ENCODE results near the gene SLC38A3. TPM values are rescaled to one million over a fixed set of nuclear protein-coding genes. Genes with fewer than 3 reads are reported as not detected.

The SLC38A3 gene
- total and polyA plus RNA-seq, 9 of the 15 experiments (the other 6 are each of a cell fraction or from before 2014, with no cell fraction given), result 0.09 to 0.38 (median 0.16) TPM; not detected in 6

GRCh38 chr3:50219285-50219684 lies 14.2 kb downstream of the SLC38A3 start:
- ATAC-seq (no peak), FAIRE-seq (no peak), DNase-seq (ENCODE audit: extremely low read depth in 1 of 4, low spot score in 3 of 4) (no peak)
- Histone ChIP-seq H3K4me1 (replicated peaks in 1 of 2; ENCODE audit: control insufficient read depth in 2 of 2, insufficient read depth in 2 of 2, low read length in 2 of 2) (peaks cover 0 to 5% of the 10 kb centered on the region in 2 experiments; a peak in 2 of 5 replicates), H3K79me2 (ENCODE audit: control insufficient read depth, insufficient read depth, low read length) (no peaks in the 10 kb centered on the region), H3K27me3 (ENCODE audit: control insufficient read depth in 2 of 2, insufficient read depth in 2 of 2, low read length in 2 of 2) (peaks cover 3 to 31% of the 10 kb centered on the region in 2 experiments; a peak in 3 of 5 replicates), H3K9ac (ENCODE audit: insufficient read depth in 1 of 2, low read depth in 2 of 2, low read length in 2 of 2) (no peak overlapping the region), H3K9me1 (ENCODE audit: control insufficient read depth, insufficient read depth, low read length) (no peaks in the 10 kb centered on the region), H3K4me2 (ENCODE audit: insufficient read depth, low read length) (no peak overlapping the region), H3K9me3 (replicated peaks; ENCODE audit: control insufficient read depth, insufficient read depth, low read depth, low read length) (no peaks in the 10 kb centered on the region), H3K27ac (ENCODE audit: extremely low read depth, low read depth, low read length) (no peak overlapping the region), H3K36me3 (ENCODE audit: control insufficient read depth, insufficient read depth, low read length) (no peaks in the 10 kb centered on the region), H4K20me1 (replicated peaks; ENCODE audit: control insufficient read depth, insufficient read depth, low read length) (no peaks in the 10 kb centered on the region), H3K4me3 (no peak overlapping the region), H2AFZ (ENCODE audit: low read depth, low read length) (no peak overlapping the region)
- BruUV-seq (replicated peaks), result no TSS peak
- CTCF ChIA-PET (ENCODE audit: low intra/inter-chr PET ratio), result no interaction called here
- in situ Hi-C loops (cut with MboI) (no loop called here), intact Hi-C loops (cut with micrococcal nuclease) (no loop called here)
- POLR2A ChIA-PET, result interaction anchor here (0.6 to 0.9 kb wide), 2 partner anchors 27 to 1774 kb away, joined by 3 to 4 read pairs; no protein-coding TSS in a partner anchor
- TF ChIP-seq, protein P1, sequence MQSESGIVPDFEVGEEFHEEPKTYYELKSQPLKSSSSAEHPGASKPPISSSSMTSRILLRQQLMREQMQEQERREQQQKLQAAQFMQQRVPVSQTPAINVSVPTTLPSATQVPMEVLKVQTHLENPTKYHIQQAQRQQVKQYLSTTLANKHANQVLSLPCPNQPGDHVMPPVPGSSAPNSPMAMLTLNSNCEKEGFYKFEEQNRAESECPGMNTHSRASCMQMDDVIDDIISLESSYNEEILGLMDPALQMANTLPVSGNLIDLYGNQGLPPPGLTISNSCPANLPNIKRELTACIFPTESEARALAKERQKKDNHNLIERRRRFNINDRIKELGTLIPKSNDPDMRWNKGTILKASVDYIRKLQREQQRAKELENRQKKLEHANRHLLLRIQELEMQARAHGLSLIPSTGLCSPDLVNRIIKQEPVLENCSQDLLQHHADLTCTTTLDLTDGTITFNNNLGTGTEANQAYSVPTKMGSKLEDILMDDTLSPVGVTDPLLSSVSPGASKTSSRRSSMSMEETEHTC (IDR thresholded peaks at IDR 0.05), result no peak
- TF ChIP-seq SPI1 (IDR thresholded peaks at IDR 0.05; ENCODE audit: borderline replicate concordance, low read depth, low read length) (no peak), ZNF592 (IDR thresholded peaks at IDR 0.05) (no peak), ZNF24 (IDR thresholded peaks at IDR 0.05) (no peak), CC2D1A (IDR thresholded peaks at IDR 0.05) (no peak), POLR2G (IDR thresholded peaks at IDR 0.05; ENCODE audit: low read depth, low read length) (no peak), ZNF785 (CRISPR knock-in tag; IDR thresholded peaks at IDR 0.05) (no peak)
- WGBS (ENCODE audit: insufficient coverage, low coverage, missing lambda C conversion rate), result 24% methylated on average over 4 of the region's 5 CpGs

Data from K562 (cell line).